Vagina (tissue), 2 donors: Measurements from ENCODE around the gene CADM2.

Experiments
- CTCF ChIP-seq, 3 experiments: fragments of 450-650 bp in 2 of 3; fragments of 200-600 bp in 1 of 3; sonication (generic) in 1 of 3; IDR thresholded peaks; one replicate each; pipeline ENCODE4 v1.5.1; 2017 to 2019; ENCODE audit warnings: antibody characterized with exemption in 3 of 3, mild to moderate bottlenecking in 2 of 3, moderate library complexity in 2 of 3
- POLR2AphosphoS5 ChIP-seq, 2 donors: sonication (generic); formaldehyde crosslinking; IDR thresholded peaks; one replicate each; pipeline ENCODE4 v1.9.0; 2017; ENCODE audit warnings: antibody characterized with exemption in 2 of 2, mild to moderate bottlenecking in 2 of 2, low read depth in 1 of 2; ENCODE audit not compliant: insufficient read depth in 1 of 2

- TF ChIP-seq POLR2AphosphoS5 (IDR thresholded peaks at IDR 0.05; ENCODE audit: insufficient read depth in 1 of 2, low read depth in 1 of 2), result no peak
- TF ChIP-seq CTCF (IDR thresholded peaks at IDR 0.05), result no peak
These were observed 39.8 kb downstream of the CADM2 start for GRCh38 chr3:84998545-84998944.
